Pons (tissue), 1 donor: ENCODE measurements around the gene SIRT5.

Source experiments
- DNase-seq: peaks from one replicate; pipeline ENCODE4 v3.0.0-alpha.2; 2016; ENCODE audit warnings: low spot score

Gene SIRT5

DNA sequence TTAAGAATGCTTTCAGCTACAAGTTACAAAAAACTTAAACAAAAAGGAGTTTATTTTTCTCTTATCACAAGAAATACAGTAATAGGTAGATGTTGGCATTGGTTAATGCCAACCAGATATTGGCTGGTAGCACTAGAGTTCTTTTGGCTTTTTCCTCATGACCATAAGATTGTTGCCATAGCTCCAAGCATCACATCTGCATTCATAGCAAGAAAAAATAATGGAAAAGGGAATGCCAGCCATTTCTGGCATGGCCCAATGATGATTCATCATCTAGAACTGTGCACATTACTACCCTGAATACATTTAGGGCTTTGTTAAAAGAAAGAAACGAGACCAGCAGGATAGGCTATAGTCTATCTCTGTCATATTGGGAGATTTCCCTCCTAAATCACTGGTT lies 20.8 kb upstream of the SIRT5 start:
- DNase-seq = no peak

DNA sequence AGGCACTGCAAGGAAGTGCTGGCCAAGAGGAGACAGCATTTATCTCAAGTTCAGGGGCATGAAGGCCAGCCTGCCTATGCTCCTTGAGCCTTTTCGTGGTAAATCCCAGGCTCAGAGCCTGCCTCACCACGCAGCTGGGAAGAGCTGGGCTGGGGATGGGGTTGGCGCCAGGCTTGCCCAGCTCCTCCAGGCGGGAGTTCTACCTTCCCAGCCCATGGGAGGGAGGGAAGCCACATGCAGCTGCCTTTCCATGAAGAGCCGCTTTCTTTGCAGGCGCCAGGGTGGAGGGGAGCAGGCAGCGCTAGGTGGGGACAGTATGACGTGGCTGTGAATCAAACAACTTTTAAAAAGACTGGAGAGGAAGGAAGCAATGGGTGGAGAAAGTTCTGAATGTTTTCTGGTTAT lies 19.5 kb upstream of the SIRT5 start:
- peak; percentile 83 for DNase-seq

DNA sequence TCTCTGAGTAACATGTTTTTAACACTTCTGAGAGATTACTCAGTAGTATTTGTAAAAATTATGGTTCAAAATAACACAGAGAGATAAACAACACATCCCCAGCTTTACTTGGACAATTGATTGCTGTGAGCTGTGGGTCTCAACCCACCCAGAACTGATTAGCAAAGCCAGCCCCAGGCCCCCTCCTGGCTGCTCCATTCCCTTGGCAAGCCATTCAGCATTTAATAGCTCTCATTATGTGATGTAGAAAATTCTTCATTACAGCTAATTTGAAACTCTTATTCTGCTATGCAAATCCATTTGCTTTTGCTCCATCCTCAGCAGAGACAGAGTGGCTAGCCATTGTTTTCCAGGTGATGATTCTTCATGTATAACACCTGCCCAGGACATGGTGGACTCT lies 16.6 kb upstream of the SIRT5 start:
- DNase-seq = no peak

DNA sequence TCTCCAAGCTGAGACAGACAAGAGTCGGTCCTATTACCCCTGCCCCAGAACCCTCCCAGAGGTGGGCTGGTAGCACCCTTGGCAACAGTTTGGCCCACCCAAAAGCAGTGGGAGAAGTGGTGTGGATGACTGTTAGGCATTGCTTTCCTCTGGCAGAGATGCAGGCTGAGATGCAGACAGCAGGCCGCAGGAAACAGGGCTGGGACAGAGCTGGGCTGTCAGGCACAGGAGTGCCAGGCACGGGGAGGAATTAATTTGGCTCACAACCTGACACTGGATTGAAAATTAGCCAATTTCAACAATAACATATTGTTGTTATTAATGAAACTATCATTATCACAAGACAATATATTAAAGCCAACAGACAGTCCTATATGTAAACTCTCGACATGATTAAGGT lies 15.7 kb upstream of the SIRT5 start:
- peak; percentile 69 for DNase-seq

DNA sequence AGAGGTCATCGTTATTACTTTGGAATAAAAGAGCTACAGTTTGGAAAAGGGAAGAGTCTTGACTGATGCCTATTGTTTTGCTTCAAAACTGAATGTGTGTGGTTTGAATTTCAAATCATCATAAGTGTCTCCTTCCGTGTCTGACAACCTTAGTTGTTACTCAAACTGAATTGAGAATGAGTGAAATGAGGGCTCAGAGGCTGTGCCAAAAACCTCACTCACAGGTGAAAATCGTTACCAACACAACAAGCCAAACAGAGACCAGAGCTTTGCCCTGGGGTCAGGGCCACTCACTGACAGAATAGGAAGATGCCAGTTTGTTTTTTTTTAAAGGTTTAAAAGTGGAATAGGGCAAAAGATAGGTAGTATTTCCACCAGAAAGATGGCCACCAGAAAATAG lies 15.2 kb upstream of the SIRT5 start:
- peak; percentile 90 for DNase-seq

DNA sequence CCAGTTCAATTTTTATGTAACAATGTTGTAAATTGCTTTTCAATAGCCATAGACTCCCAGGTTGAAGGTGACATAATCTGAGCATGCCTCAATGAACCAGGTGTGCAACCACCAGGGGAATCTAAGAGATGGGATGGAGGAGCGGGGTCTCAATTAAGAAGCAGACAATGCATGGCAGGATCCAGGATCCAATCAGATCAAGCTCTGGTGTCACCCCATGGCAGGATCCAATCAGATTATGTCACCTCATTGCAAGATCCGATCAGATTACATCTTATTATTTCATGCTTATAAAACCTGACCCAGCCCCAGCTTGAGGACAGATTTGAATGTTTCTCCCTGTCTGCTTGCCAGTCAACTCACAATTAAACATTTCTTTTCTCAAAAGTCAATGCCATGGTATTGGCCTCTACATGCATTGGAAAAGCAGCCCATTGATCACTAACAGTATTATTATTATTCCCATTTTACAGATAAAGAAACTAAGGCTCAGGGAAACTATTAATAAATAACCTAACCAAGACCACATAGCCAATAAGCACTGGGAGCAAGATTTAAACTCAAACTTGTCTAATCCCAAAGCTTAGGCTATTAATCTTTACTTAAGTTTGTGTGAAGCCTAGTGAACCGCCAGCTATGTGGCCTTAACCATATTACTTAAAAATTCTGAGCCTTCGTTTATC lies 14.3 kb upstream of the SIRT5 start:
- no peak for DNase-seq

DNA sequence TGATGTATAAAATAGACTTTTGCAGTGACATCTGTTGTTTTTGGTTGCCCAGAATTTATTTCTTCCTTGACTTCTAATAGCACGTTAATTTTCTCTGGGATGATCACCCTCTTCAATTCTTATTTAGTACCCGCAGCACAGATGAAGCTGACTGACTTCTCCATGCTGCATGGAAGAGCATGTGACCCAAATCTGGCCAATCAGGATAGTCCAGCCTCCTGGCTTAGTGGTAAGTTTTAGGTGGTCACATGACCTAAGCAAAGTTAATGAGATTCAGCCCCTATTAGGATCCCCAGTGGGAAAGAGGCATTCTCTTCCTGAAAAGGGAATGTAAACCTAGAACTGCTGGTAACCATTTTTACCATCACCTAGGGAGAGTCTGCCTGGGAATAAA lies 13.8 kb upstream of the SIRT5 start:
- DNase-seq = no peak

DNA sequence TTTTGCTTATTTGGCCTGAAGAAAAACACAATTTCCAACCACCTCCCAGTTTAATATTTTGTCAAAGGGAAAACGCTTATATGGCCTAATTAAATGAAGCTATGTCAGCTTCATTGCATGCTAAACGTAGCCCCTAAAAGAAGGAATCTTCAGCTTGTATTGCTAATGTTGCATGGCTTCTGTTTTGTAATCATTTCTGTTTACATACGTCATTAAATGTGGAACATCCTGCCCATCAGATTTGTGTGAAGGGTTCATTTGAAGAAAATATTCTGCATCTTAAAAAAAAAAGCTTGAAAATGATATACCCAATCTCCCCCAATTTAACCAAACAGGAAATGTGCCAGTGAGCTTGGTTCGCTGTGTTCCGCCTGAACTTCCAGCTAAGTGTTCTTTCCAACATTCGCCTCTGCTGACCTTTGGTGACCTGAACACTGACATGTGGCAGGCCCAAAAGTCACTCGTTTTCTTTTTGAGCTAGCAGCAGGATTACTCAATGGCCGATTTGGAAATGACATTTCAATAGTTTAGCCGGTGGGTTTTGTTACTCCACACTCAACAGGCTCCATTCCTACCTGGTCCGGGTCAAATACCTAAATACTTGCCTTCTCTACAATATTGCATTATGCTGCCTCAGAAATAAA lies 12.7 kb upstream of the SIRT5 start:
- no peak for DNase-seq

DNA sequence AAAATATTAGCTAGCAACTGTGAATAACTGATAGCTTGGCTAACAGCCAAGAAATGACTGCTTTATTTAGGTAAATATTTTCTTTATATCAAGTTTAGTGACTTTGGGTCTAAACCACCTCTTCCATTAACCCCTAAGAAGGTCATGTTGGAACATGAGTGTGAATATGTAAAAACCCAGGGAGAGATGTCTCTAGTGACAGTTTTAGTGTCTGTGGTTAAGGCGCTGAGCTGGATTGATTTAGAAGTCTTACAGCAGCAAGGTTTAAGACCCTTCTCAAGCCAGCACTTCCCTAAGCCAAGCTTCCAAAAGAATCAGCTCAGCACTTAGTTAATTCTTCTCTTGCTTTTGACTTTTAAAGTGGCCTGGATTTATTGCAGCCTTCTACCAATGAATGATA lies 11.4 kb upstream of the SIRT5 start:
- no peak for DNase-seq

DNA sequence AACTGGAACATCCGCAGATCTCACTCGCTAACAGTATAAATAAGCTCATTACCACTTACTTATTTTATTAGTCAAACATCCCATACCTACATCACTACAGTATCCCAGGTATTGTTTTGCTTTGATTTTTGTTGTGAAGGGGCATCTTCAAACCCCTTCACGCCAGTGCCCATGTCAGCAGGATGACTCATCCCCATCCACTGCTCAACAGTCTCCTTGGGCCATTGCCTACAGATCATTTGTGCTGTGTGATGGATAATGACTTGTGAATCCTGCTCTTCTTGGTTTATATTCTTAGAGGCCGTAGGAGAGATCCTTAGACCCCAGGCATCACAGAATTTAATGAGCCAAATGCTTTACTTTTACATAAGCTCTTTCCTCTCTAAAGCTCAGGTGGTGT lies 8.5 kb upstream of the SIRT5 start:
- no peak for DNase-seq

DNA sequence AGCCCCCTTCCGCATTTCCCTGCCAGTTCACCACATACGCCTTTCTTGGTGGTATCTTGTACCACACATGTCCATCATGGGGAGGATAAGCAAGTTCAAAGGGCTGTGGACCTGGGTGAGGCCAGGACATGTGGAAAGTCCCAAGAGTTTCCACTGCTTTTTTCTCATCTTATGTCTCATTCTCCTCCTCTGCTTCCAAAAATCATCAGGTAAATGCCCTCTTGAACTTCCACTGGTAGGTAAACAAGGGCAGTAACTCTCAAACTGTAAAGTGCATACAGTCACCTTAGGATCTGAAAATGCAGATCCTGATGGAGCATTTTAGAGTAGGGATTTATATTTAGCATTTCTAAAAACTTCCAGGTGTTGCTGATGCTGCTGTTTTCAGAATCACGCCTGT lies 7.9 kb upstream of the SIRT5 start:
- no peak for DNase-seq

DNA sequence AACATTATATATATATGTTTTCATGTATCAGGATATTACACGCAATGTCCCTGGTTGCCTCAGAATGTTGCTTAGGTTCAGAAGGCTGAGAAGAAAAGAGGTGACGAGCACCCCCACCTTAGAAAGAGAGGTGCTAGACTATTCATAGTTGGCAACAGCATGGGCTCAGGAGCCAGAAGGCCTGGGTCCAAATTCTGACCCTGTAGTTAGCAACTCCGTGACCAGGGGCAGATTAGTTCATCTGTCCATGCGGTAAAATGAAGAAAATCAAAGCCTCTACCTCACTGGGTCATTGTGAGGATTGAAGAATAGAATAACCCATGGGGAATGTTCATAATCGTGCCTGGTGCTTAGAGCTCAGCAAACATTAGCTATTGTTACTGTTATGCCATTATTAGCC lies 5.4 kb upstream of the SIRT5 start:
- no peak for DNase-seq

DNA sequence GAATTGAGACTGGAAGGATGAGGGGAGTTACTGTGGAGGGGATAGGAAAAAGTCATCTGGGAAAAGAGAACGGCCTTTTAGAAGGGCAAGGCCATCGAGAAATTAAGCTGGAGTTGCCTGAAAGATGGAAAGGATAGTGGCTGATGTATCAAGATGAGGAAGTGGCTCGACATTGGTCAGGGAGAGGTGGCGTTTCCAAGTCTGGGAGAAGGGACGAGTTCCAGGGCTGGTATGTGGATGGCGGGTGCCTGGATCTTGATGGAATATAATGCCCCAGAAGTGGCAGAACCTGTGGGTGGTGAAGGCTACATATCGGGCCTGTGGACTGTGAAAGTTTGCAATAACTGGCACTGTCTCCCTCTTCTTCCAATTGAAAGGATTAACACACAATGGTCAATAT lies 2.2 kb upstream of the SIRT5 start:
- no peak for DNase-seq

DNA sequence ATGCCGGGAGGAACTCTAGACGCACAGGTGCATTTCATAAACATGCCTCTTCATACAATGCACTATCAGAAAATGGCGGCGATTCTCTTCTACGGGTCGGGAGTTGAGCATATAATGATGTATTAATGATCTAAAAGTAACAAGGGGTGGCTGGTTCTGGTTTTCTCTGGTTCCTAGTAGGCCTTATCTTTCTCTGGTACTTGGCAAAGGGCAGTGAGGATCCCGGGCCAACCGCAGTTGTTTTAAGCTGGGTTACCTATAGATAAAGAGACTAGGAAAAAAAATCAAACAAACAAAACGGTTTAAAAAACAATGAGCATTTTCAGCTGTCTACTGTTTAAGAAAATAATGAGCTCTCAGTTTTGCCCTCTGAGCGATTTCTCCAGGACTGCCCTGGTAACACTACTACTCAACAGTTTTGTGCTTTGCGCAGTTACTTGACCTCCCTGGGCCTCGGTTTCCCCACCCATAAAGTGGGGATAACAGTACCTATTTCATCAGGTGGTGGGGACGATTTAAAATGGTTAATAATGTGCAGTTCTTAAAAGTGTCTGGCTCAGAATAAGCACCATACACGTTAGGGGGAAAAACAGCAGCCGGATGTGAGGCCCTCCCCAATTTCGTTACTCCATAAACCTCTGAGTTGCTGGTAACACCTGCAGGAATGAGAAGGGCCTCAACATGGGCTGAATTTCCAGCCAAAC lies 1.3 kb upstream of the SIRT5 start:
- DNase-seq = peak; percentile 22

DNA sequence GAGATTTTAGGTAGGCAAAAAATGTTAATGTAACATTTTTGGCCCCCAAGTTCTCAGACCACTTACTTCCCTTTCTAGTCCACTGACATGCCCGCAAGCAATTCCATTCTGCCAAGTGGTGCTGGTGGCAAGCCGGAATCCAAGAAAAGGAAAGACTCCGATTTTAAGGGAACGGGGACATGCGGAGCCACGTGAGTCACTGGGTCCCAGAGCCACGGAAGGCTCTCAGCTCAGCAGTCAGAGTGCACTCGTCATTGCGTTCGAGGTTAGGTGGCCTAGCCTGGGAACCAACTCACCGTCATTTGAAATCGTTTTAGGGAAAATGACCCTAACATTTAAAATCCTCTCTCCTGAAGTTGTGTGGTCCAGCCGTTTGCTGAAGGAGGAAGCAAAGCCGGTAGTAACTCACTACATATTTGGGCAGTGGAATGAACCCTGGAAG lies 711 bp upstream of the SIRT5 start:
- DNase-seq = peak; percentile 53

DNA sequence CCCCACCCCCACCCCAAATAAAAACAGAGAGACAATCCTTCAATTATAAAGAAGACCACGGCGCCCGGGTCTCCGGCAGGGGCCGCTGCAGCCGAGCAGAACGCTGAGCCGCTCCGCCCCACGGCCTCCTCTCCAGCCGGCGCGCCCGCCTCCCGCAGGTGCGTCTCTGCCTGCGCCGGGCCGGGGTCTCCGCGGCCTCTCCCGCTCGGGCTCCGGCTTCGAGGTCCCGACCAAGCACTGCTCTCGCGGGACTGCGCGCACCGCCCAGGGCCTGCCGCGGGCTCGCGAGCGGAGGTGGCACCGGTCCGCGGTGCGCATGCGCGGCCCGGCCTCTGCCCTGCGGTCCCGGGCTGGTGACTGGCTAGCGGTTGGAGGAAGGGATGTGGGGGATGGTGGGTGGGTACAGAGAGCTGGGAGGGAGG lies 241 bp upstream of the SIRT5 start:
- DNase-seq = peak; percentile 91

DNA sequence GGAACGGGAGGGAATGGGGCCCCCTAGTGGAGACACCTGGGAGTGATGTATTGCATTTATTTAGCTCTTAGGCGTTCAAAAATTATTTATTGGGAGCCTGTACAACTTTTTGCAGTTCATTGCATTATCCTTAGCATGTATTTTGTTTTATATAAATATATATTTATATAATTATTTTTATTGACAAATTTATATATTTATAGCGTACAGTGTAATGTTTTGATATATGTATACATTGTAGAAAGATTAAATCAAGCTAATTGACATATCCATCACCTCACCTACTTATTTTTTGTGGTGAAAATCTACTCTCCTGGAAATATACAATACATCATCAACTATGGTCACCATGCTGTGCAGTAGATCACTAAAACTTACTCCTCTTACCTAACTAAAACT lies 975 bp downstream of the SIRT5 start:
- no peak for DNase-seq

DNA sequence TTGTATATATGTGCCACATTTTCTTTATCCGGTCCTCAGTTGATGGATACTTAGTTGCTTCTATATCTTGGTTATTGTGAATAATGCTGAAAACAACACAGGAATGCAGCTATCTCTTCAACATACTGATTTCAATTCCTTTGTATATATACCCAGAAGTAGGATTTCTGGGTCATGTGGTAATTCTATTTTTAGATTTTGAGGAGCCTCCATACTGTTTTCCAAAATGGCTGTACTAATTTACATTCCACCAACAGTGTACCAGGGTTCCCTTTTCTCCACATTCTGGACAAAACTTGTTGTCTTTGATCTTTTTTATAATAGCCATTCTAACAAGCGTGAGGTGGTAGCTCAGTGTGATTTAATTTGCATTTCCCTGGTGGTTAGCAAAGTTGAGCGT lies 1.6 kb downstream of the SIRT5 start:
- DNase-seq = no peak

DNA sequence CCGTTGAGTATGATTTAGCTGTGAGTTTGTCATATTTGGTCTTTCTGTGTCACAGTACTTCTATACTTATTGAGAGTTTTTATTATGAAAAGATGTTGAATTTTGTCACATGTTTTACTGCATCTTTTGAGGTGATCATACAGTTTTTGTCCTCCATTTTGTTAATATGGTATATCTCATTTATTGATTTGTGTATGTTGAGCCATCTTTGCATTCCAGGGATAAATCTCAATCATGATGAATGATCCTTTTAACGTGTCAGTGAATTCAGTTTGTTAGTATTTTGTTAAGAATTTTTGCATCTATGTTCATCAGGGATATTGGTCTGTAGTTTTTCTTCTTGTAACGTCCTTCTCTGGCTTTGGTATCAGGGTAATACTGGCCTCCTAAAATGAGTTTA lies 3.5 kb downstream of the SIRT5 start:
- DNase-seq = no peak

DNA sequence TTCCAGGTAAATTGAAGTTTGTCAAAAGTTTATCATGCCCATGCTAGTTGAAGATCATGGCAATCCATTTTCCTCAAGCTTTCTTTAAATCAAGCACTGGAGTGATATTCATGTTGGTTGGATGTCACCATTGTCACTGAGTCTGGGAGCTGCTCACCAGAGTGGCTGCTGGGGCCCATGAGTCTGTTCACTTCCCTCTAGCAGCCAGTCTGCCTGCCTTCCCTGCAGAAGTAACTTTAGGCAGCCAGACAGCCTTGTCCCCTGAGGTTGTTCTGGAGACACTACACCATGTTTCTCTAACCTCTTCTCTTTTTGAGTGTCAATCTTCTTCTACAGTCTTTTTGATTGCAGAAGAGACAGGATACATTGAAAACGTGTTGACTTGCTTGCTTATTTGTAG lies 5.5 kb downstream of the SIRT5 start:
- DNase-seq = peak; percentile 30

DNA sequence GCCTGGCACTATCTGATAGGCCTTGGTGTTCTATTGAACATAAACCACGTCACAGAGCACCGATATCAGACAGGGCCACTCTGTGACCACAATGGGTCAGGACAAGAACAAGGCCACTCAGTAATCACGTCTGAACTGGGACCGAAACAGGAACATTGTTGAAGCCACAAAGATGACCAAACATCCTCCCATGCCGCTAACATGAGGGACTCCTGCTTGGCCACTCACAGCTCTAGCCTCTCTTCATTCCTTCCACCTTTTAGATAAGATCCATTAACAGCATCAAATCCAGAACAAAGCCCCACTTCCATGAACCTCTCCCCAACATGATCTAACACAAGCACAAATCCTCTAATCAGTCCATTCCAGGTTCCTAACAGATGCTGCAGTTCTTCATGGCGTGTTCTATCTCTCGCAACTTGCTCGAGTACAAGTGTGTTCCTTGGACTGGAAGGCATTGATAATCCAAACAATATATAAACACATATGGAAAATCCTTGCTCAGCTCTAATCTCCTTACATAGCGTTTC lies 7.4 kb downstream of the SIRT5 start:
- DNase-seq = peak; percentile 71

DNA sequence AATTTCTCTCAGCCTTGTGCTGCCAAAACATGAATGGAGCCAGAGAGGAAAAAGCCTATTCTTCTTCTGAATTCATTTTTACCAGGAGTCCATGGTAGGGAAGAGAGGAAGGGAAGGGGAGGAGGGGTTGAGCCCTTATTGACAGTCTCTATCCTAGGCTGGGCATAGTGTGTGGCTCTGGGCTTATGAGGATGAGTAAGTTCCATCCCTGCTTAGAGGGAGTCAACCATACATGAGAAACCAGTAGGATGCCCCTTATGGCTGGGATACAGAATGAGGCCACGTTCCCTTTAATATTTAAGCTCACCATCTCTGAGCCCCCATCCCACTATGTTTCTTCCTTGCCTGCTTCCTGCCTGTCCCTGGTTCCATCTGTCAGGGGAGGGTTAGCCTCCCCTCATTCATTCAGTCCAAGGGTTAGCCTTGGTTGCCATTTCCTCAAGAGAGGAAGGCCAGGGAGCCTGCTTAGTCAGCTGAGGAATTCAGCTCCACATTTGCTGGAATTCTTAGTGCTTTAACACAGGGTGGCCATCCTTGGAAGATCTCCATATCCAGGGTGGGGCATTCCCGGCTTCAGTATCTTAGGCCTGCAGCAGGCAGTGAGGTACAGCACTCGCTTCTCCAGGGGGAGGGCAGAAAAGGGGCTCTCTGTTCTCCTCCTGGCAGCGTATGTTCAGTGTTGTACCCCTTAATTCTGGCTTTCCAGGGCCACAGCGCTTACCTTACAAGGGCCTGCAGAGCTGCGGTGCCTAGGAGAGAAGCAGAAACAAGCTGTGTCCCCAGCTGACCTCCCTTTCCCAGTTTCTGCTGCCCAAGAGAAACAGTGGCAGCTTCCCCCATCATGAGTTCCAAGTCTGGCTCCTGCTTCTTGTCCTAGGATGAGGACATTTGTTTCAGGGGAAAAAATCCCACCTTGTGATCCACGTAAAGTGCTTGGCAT lies 12.5 kb downstream of the SIRT5 start:
- DNase-seq = no peak
